Mucosa of descending colon (tissue), 3 donors: Measurements from ENCODE around the gene FAM78A. TPM values are rescaled to one million over a fixed set of nuclear protein-coding genes. Genes with fewer than 3 reads are reported as not detected.
A peak's percentile ranks its signal among the peaks of the same experiment; 100 is the strongest.
"Not testable (repeated sequence)": the region's sequence is repeated elsewhere in the genome, so short reads cannot be mapped to it uniquely, and the experiment has no call there.

Experiments
- ATAC-seq: fragments of 200-7000 bp; cut with Tn5 transposase; one replicate; pipeline ENCODE4 v1.9.1; 2020; ENCODE audit warnings: mild to moderate bottlenecking, moderate library complexity
- DNase-seq, 3 donors: peaks; one replicate each; pipeline ENCODE4 v3.0.0-alpha.2; 2020
- H3K36me3 ChIP-seq: fragments of 200-600 bp; one replicate; pipeline ENCODE4 v1.8.0; 2021; ENCODE audit warnings: low read depth, mild to moderate bottlenecking
- H3K4me1 ChIP-seq: fragments of 200-600 bp; one replicate; pipeline ENCODE4 v1.8.0; 2021; ENCODE audit warnings: low read depth, mild to moderate bottlenecking
- H3K4me3 ChIP-seq: fragments of 200-600 bp; one replicate; pipeline ENCODE4 v1.8.0; 2021; ENCODE audit warnings: mild to moderate bottlenecking
- H3K9me3 ChIP-seq: fragments of 200-600 bp; one replicate; pipeline ENCODE4 v1.8.0; 2021; ENCODE audit warnings: mild to moderate bottlenecking
- CTCF ChIP-seq: fragments of 200-600 bp; IDR thresholded peaks from one replicate; pipeline ENCODE4 v1.8.0; 2022; ENCODE audit warnings: antibody characterized with exemption, mild to moderate bottlenecking
- intact Hi-C, 2 donors: fragments of 100-400 bp; cut with DNase I in 1 of 2; cut with micrococcal nuclease in 1 of 2; formaldehyde crosslinking; loops; one replicate each; pipeline versions ENCODE4 v1.11.0 to v1.11.1; 2022; cut with DNase I, micrococcal nuclease
- total RNA-seq, 3 donors: library from RNA; stranded (reverse); fragmentation: NEBNext Ultra II Directional in 2 of 3; extraction: Animal tissue kit (Norgen Biotek cat#: 25700) in 2 of 3; gene quantifications; one replicate each; pipeline versions ENCODE4 v1.2.1 to v1.2.4, GENCODE V29; 2021 to 2023
- donor health status: DM: no; HTN: no; CAD: no; lungs with moderate emphysema.
- donor health status: DM: no; HTN: no; CAD: no.
- donor health status: DM: no; HTN: yes; CAD: no.

The FAM78A gene
- total RNA-seq, 3 donors from 2014 or later: 1.4 to 3.9 (median 2.9) TPM

GRCh38 chr9:131246618-131247017, 29.7 kb downstream of the FAM78A start:
- no peak overlapping the region for H3K4me3 ChIP-seq
- intact Hi-C loops: no loop called here
- ATAC-seq: no peak
- no peaks in the 10 kb centered on the region for H3K36me3 ChIP-seq
- no peak for TF ChIP-seq CTCF
- no peak for DNase-seq
- no peaks in the 10 kb centered on the region for H3K9me3 ChIP-seq
- peaks cover 3% of the 10 kb centered on the region for H3K4me1 ChIP-seq

- H3K4me3 ChIP-seq, intact Hi-C loops, H3K4me1 ChIP-seq, H3K9me3 ChIP-seq, H3K36me3 ChIP-seq, DNase-seq: not testable (repeated sequence)
- peak; percentile 19 for ATAC-seq
Observed at GRCh38 chr9:131244331-131244730, 32.0 kb downstream of the FAM78A start.

GRCh38 chr9:131240047-131240921, 36.0 kb downstream of the FAM78A start:
- intact Hi-C loops: no loop called here
- no peak for TF ChIP-seq CTCF
- DNase-seq: no peak
- Histone ChIP-seq H3K4me3 (no peak overlapping the region), H3K36me3 (no peaks in the 10 kb centered on the region), H3K9me3 (no peaks in the 10 kb centered on the region), H3K4me1 (peaks cover 12% of the 10 kb centered on the region)
- no peak for ATAC-seq

- Histone ChIP-seq H3K4me3 (no peak overlapping the region), H3K36me3 (no peaks in the 10 kb centered on the region), H3K4me1 (peaks cover 12% of the 10 kb centered on the region), H3K9me3 (no peaks in the 10 kb centered on the region)
- ATAC-seq (no peak), DNase-seq (no peak)
- no peak for TF ChIP-seq CTCF
- intact Hi-C loops: no loop called here
Observed at GRCh38 chr9:131239161-131239975, 36.9 kb downstream of the FAM78A start.

- H3K36me3 ChIP-seq: no peaks in the 10 kb centered on the region
- peaks cover 9% of the 10 kb centered on the region for H3K4me1 ChIP-seq
- ATAC-seq (peak; percentile 49), DNase-seq (no peak)
- H3K9me3 ChIP-seq: no peaks in the 10 kb centered on the region
- no peak for TF ChIP-seq CTCF
- H3K4me3 ChIP-seq: no peak overlapping the region
- intact Hi-C loops: no loop called here
Observed at GRCh38 chr9:131238402-131239021, 37.8 kb downstream of the FAM78A start.
